ENCODE results near the gene ATAT1.
"Not testable (repeated sequence)": the region's sequence is repeated elsewhere in the genome, so short reads cannot be mapped to it uniquely, and the experiment has no call there.

Gene ATAT1
- 2.8 to 6.6 (median 4.4) reads per million in 9 experiments for total RNA-seq

DNA sequence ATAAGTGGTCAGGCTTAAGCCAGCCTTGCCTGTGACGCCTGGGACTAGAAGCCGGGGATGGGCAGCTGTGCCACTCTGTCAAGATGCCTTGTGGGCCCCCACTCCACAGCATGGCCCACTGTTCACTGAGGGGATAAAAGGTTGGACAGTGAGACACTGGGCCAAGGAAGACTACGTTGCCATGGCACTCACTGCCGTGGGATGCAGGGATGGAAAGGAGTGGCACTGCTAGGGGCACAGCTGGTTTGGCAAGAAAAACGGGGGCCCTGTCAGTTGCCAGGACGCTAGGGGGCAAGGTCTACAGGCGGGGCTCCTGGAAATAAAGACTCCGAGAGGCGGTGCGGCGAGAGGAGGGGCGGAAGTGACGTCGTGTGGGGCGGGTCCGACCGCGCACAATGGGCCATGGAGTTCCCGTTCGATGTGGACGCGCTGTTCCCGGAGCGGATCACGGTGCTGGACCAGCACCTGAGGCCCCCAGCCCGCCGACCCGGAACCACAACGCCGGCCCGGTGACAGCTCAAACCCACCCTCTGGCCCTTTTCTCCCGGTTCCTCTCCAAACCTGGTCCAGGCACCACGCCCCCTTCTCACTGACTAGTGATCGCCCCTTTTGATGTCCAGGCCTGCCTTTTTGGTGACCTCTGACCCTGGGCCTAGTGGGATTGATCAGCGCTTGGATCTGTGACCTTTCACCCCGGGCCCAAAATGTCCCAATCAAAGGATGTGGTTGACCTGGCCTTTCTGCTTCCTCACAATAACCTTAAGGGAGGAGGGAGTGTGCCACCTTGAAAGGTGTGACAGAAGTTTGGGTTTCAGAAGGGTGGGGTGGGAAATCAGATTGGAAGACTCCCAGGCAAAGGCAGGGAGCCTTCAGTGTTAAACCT, at the start of gene ATAT1:
TSS of gene ATAT1 (plus strand) at position 391 of the 883 bp plus-strand sequence.
- Mint-ChIP-seq H3K4me1 (ENCODE audit: low read depth in 2 of 2) (peaks cover 18 to 23% of the 10 kb centered on the region in 2 donors), H3K27me3 (no peaks in the 10 kb centered on the region), H3K27ac (peak within 1 kb of the TSS; percentile 97 to 98), H3K9me3 (no peaks in the 10 kb centered on the region), H3K4me3 (peak within 1 kb of the TSS; percentile 86 to 92), H3K36me3 (ENCODE audit: insufficient read depth) (peaks cover 58% of the 10 kb centered on the region)
- DNase-seq (peak; percentile 87 to 88 (median 88)), ATAC-seq (replicated peaks) (peak; percentile 99)

DNA sequence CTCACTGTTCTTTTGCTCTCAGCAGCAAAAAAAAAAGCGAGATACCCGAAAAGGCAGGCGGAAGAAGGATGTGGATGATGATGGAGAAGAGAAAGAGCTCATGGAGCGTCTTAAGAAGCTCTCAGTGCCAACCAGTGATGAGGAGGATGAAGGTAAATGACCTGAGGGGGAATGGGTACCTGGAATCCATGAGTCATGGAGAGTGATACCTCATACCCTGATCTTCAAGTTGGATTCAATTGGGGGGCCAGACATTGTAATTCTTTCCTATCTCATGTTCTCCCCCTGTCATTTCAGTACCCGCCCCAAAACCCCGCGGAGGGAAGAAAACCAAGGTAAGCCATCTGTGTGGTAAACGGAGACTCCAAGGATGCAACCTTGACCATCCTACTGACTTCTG, 48.6 kb upstream of the ATAT1 start:
- Mint-ChIP-seq H3K4me3 (no peak overlapping the region), H3K27ac (peak overlapping the region in 1 of 2 donors; percentile 30), H3K9me3 (no peaks in the 10 kb centered on the region), H3K36me3 (ENCODE audit: insufficient read depth) (peaks cover 75% of the 10 kb centered on the region), H3K27me3 (no peaks in the 10 kb centered on the region), H3K4me1 (ENCODE audit: low read depth in 2 of 2) (peaks cover 16 to 36% of the 10 kb centered on the region in 2 donors)
- DNase-seq (no peak), ATAC-seq (replicated peaks) (no peak)

- ATAC-seq (replicated peaks): no peak
- Mint-ChIP-seq H3K36me3 (ENCODE audit: insufficient read depth) (peaks cover 94% of the 10 kb centered on the region), H3K27ac (peak overlapping the region; percentile 9 to 52), H3K27me3 (no peaks in the 10 kb centered on the region), H3K9me3 (no peaks in the 10 kb centered on the region), H3K4me3 (no peak overlapping the region), H3K4me1 (ENCODE audit: low read depth in 2 of 2) (peaks cover 2 to 3% of the 10 kb centered on the region in 2 donors)
- DNase-seq: no peak
Measured at GRCh38 chr6:30583921-30584320, 42.8 kb upstream of the ATAT1 start.

DNA sequence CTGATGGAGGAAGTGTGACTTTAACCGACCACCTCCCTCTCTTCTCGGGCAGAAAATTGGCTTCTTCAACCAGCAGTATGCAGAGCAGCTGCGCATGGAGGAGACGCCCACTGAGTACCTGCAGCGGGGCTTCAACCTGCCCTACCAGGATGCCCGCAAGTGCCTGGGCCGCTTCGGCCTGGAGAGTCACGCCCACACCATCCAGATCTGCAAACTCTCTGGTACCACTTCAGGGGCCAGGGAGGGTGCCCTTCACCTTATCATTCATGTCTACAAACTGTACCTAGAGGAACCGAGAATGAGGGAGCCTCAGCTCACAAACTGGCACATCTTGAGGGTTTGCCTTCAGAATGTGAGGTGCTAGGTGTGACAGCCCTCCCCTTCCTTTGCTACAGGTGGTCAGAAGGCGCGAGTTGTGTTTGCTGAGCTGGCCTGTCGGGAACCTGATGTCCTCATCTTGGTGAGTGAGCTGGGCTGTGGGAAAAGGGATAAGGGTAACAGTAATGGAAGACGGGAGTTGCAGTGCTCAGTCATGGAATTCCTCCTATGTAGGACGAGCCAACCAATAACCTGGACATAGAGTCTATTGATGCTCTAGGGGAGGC, 36.8 kb upstream of the ATAT1 start:
- no peak overlapping the region for H3K4me3 Mint-ChIP-seq
- no peaks in the 10 kb centered on the region for H3K9me3 Mint-ChIP-seq
- no peaks in the 10 kb centered on the region for H3K27me3 Mint-ChIP-seq
- ATAC-seq (replicated peaks): no peak
- H3K36me3 Mint-ChIP-seq (ENCODE audit: insufficient read depth): peaks cover 83% of the 10 kb centered on the region
- H3K27ac Mint-ChIP-seq: no peak overlapping the region
- peaks cover 6 to 8% of the 10 kb centered on the region in 2 donors for H3K4me1 Mint-ChIP-seq (ENCODE audit: low read depth in 2 of 2)
- DNase-seq: no peak

- ATAC-seq (replicated peaks) (no peak), DNase-seq (no peak)
- peaks cover 81% of the 10 kb centered on the region for H3K36me3 Mint-ChIP-seq (ENCODE audit: insufficient read depth)
- H3K27ac Mint-ChIP-seq: peak overlapping the region in 1 of 2 donors; percentile 62
- H3K4me3 Mint-ChIP-seq: no peak overlapping the region
- no peaks in the 10 kb centered on the region for H3K27me3 Mint-ChIP-seq
- peaks cover 6 to 8% of the 10 kb centered on the region in 2 donors for H3K4me1 Mint-ChIP-seq (ENCODE audit: low read depth in 2 of 2)
- no peaks in the 10 kb centered on the region for H3K9me3 Mint-ChIP-seq
Measured at GRCh38 chr6:30590509-30590908, 36.2 kb upstream of the ATAT1 start.

- ATAC-seq (replicated peaks) (no peak), DNase-seq (no peak)
- no peaks in the 10 kb centered on the region for H3K27me3 Mint-ChIP-seq
- H3K4me1 Mint-ChIP-seq (ENCODE audit: low read depth in 2 of 2): peaks cover 6 to 8% of the 10 kb centered on the region in 2 donors
- H3K27ac Mint-ChIP-seq: peak overlapping the region in 1 of 2 donors; percentile 62
- H3K36me3 Mint-ChIP-seq (ENCODE audit: insufficient read depth): peaks cover 76% of the 10 kb centered on the region
- no peaks in the 10 kb centered on the region for H3K9me3 Mint-ChIP-seq
- H3K4me3 Mint-ChIP-seq: no peak overlapping the region
Measured at GRCh38 chr6:30591008-30591407, 35.7 kb upstream of the ATAT1 start.

DNA sequence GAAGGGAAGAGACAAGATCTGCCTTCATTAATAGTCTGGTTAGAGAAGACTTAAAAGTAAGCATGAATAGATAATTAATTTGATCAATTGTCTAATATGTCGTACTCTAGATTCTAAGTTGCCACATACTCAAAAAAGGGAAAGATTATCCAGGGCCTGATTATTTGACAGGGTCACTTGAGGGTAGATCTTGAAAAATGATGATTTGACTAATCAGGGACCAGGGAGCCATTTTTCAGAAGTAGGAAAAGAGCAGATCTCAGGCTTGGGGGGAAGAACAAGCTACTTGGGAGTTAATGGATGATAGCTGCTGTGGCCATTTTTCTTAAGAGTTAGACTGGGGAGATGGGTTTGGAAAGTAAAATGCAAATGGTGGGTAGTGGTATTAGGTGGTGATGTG, 34.4 kb upstream of the ATAT1 start:
- Mint-ChIP-seq H3K27ac (peak overlapping the region in 1 of 2 donors; percentile 22), H3K4me1 (ENCODE audit: low read depth in 2 of 2) (peaks cover 9% of the 10 kb centered on the region in 2 donors), H3K27me3 (no peaks in the 10 kb centered on the region), H3K9me3 (no peaks in the 10 kb centered on the region), H3K4me3 (no peak overlapping the region), H3K36me3 (ENCODE audit: insufficient read depth) (peaks cover 66% of the 10 kb centered on the region)
- ATAC-seq (replicated peaks): no peak
- DNase-seq: no peak

DNA sequence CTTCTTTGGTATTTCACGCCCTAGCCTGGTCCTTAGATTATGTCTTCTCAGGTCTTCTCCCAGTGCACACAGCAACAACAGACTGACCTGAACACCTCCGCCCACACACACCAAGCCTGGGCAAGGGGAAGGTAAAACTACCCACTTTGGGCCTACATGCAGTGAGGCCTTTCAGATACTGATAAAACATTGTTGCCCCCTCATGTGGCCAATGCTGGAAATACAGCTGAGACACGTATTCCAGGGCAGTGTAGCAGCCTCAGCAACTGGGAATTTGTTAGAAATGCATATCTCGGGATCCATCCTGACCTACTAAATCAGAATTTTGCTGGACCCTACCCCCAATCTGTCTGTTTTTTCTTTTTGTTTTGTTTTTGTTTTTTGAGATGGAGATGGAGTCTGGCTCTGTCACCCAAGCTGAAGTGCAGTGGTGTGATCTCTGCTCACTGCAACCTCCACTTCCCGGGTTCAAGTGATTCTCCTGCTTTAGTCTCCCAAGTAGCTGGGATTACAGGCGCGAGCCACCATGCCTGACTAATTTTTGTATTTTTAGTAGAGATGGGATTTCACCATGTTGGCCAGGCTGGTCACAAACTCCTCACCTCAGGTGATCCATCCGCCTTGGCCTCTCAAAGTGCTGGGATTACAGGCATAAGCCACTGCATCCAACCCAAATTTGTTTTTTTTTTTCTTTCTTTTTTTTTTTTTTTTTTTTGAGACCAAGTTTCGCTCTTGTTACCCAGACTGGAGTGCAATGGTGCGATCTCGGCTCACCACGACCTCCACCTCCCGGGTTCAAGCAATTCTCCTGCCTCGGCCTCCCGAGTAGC, 29.1 kb upstream of the ATAT1 start:
- ATAC-seq (replicated peaks): peak; percentile 83
- H3K27me3 Mint-ChIP-seq, H3K9me3 Mint-ChIP-seq, H3K4me3 Mint-ChIP-seq: not testable (repeated sequence)
- Mint-ChIP-seq H3K4me1 (ENCODE audit: low read depth in 2 of 2) (peaks cover 14 to 20% of the 10 kb centered on the region in 2 donors), H3K27ac (peak overlapping the region; percentile 44 to 76), H3K36me3 (ENCODE audit: insufficient read depth) (peaks cover 50% of the 10 kb centered on the region)
- DNase-seq: peak; percentile 76 to 88 (median 83)

GRCh38 chr6:30598912-30599624, 27.6 kb upstream of the ATAT1 start:
- peak overlapping the region; percentile 49 to 63 for H3K27ac Mint-ChIP-seq
- H3K4me1 Mint-ChIP-seq (ENCODE audit: low read depth in 2 of 2): peaks cover 17 to 30% of the 10 kb centered on the region in 2 donors
- H3K36me3 Mint-ChIP-seq (ENCODE audit: insufficient read depth): peaks cover 59% of the 10 kb centered on the region
- no peaks in the 10 kb centered on the region for H3K27me3 Mint-ChIP-seq
- no peaks in the 10 kb centered on the region for H3K9me3 Mint-ChIP-seq
- no peak for DNase-seq
- H3K4me3 Mint-ChIP-seq: no peak overlapping the region
- no peak for ATAC-seq (replicated peaks)

DNA sequence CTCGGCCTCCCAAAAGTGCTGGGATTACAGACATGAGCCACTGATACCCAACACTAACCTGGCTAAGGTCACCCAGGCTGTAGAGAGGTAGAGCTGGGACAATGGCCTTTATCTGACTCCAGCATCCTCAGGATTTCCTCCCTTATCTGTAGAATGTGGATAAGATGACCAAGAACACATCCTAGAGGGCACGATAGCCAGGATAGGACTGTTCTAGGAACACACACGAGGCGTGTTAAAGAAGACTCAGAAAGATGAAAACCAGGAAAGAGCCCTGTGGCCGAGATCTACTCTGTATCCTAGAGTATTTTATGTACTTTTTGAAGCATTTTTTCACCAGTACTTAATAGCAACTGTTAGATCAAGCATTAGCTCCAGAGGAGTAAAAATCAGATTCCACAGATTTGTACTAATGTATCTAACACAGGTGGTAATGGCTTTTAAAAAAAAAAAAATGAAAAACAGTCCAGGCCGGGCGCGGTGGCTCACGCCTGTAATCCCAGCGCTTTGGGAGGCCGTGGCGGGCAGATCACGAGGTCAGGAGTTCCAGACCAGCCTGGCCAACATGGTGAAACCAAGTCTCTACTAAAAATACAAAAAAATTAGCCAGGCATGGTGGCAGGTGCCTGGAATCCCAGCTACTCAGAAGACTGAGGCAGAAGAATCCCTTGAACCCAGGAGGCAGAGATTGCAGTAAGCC, 26.9 kb upstream of the ATAT1 start:
- Mint-ChIP-seq H3K36me3 (ENCODE audit: insufficient read depth) (peaks cover 61% of the 10 kb centered on the region), H3K4me1 (ENCODE audit: low read depth in 2 of 2) (peaks cover 17 to 34% of the 10 kb centered on the region in 2 donors), H3K4me3 (no peak overlapping the region), H3K9me3 (no peaks in the 10 kb centered on the region), H3K27ac (peak overlapping the region; percentile 49 to 91), H3K27me3 (no peaks in the 10 kb centered on the region)
- no peak for DNase-seq
- no peak for ATAC-seq (replicated peaks)

- Mint-ChIP-seq H3K9me3 (no peaks in the 10 kb centered on the region), H3K27me3 (no peaks in the 10 kb centered on the region), H3K4me3 (peak overlapping the region in 1 of 2 donors; percentile 17), H3K4me1 (ENCODE audit: low read depth in 2 of 2) (peaks cover 17 to 34% of the 10 kb centered on the region in 2 donors), H3K27ac (peak overlapping the region; percentile 49 to 91), H3K36me3 (ENCODE audit: insufficient read depth) (peaks cover 66% of the 10 kb centered on the region)
- ATAC-seq (replicated peaks): no peak
- no peak for DNase-seq
Measured at GRCh38 chr6:30600451-30600961, 26.2 kb upstream of the ATAT1 start.

DNA sequence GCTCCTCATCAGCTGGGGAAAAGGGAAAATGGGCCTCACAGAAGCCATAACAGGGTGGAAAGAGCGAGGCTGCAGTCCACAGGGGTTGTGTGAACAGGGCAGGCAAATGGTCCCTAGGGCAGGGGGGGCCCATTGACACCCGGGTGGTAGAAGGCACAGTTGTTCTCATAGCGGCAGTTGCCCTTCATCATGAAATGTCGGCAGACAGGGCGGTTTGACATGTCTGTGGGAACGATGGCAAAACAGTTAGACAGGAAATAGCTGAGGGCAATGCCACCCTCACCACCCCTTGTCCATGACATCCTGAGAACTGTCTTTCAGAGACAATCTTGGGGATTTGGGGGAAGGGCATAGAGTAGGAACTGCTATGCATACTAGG, 25.2 kb upstream of the ATAT1 start:
- peak overlapping the region; percentile 6 to 29 for H3K4me3 Mint-ChIP-seq
- ATAC-seq (replicated peaks) (peak; percentile 74), DNase-seq (peak; percentile 26 to 35 (median 27))
- no peaks in the 10 kb centered on the region for H3K9me3 Mint-ChIP-seq
- peaks cover 75% of the 10 kb centered on the region for H3K36me3 Mint-ChIP-seq (ENCODE audit: insufficient read depth)
- H3K27me3 Mint-ChIP-seq: no peaks in the 10 kb centered on the region
- H3K4me1 Mint-ChIP-seq (ENCODE audit: low read depth in 2 of 2): peaks cover 20 to 34% of the 10 kb centered on the region in 2 donors
- peak overlapping the region; percentile 84 to 91 for H3K27ac Mint-ChIP-seq

All from effector memory CD8-positive, alpha-beta T cell (primary cell).